Stimulated activated naive CD8-positive, alpha-beta T cell treated with anti-CD3 and anti-CD28 coated beads, Interleukin-15, Interleukin-2, amounts not matched to agents 100 ng/mL and 50 ng/mL, for 24 hours (primary cell): ENCODE results near the gene NDRG3.

Source experiments
- H3K27ac Mint-ChIP-seq: one replicate; pipeline ENCODE4 v1.8.0; 2021; ENCODE audit warnings: mild to moderate bottlenecking, mixed read lengths
- H3K27me3 Mint-ChIP-seq: one replicate; pipeline ENCODE4 v1.8.0; 2021; ENCODE audit warnings: mixed read lengths
- H3K36me3 Mint-ChIP-seq: one replicate; pipeline ENCODE4 v1.8.0; 2021; ENCODE audit warnings: low read depth, mixed read lengths
- H3K4me1 Mint-ChIP-seq: one replicate; pipeline ENCODE4 v1.8.0; 2021; ENCODE audit warnings: low read depth, mixed read lengths
- H3K4me3 Mint-ChIP-seq: one replicate; pipeline ENCODE4 v1.8.0; 2021; ENCODE audit warnings: mild to moderate bottlenecking, mixed read lengths
- H3K9me3 Mint-ChIP-seq: one replicate; pipeline ENCODE4 v1.8.0; 2021; ENCODE audit warnings: mixed read lengths

Gene NDRG3

DNA sequence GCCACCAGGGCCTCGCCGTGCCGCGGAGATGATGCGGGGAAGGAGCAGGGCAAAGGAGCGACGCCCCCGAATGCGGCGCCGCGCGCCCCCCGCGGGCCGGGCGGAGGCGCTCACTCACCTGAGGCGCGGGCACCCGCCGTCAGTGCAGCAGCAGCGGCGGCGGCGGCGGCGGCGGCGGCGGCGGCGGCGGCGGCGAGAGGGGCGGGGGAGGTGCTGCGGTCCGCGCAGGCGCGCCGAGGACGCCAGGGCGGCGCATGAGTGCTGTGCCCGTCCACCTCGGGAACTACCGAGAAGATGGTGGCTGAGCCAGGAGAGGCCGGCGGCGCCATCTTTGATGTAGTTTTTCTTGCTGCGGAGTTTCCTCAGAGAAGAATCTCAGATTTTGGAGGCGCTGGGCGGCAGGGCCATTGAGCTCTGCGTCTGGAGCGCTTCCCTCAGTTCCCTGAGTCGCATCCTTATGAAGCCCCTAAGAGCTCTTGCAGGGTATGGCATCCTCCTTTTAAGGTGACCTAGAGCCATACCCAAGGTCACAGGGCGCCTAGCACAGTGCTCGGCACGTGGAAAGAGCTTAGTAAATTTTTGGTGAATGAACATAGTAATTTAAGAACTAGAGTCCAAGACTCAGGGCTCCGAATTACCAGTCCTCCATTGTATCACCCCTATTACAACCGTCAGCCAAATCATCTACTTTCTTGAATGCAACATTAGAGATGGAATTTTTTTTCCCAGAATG, at the start of gene NDRG3:
NDRG3 (minus strand) TSS at position 164 of the 733 bp plus-strand sequence. CDS start 24,355 bp downstream, outside the sequence.
- Mint-ChIP-seq H3K4me1 (peaks cover 22% of the 10 kb centered on the region), H3K9me3 (no peaks in the 10 kb centered on the region), H3K36me3 (peaks cover 4% of the 10 kb centered on the region)

DNA sequence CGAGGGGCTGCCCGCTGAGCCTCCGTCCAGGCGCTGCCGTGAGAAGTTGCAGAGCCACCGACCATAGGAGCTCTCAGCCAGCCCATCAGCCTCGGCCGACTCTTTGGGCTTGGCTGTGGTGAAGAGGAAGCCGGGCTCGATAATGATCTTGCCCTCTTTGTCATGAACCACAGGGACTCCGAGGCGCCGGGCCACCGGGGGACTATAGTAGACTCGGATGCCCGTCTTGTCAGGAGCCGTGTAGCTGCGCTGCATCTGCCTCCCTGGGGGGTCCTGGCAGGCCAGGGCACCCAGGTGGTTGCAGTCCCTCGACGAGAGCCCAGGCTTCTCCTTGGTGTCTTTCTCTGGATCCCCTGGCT, 48.2 kb upstream of the NDRG3 start:
- Mint-ChIP-seq H3K4me1 (no peaks in the 10 kb centered on the region), H3K27me3 (no peaks in the 10 kb centered on the region), H3K36me3 (peaks cover 5% of the 10 kb centered on the region), H3K9me3 (no peaks in the 10 kb centered on the region), H3K4me3 (no peak overlapping the region), H3K27ac (no peak overlapping the region)

More for the DNA sequence above, at the start of gene NDRG3:
- H3K4me3 Mint-ChIP-seq = peak within 1 kb of the TSS; percentile 87
- H3K27ac Mint-ChIP-seq = peak within 1 kb of the TSS; percentile 91
- no peaks in the 10 kb centered on the region for H3K27me3 Mint-ChIP-seq

DNA sequence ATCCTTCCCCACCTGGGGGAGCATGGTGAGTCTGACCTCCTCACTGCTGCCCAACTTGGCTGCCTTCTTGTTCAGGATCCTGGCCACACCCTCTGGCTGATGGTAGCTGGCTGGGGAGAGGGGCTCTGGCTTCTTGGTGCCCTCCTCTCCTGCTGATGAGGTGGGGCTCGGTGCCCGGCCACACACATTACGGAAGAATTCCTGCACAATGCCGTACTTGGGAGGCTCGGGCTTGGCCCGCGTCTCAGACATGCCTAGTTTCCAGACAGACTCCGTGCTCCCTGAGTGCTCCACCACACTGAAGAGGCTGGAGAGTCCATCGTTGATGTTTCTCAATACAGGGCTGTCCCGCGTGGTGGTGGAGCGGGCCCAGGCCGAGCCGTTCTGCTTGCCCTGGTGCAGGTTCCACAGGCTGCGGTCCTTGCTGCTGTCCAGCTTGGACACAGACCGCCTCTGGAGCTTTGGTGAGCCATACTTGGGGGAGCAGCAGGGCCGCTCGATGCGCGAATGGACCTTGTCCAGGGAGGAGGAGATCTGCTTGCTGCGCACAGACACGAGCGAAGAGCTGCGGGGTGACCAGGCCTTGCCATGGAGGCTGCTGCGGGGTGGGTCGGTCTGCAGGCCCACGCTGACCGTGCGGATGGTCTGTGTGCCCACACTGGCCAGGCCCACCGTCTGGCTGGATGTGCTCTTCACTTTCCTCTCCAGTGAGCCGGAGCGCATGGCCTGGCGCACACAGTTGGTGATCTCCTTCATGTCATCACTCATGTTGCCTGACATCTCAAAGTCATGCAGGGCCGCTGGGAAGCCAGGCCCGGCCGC, 47.6 kb upstream of the NDRG3 start:
- Mint-ChIP-seq H3K9me3 (no peaks in the 10 kb centered on the region), H3K4me1 (no peaks in the 10 kb centered on the region), H3K27me3 (no peaks in the 10 kb centered on the region), H3K4me3 (no peak overlapping the region), H3K36me3 (peaks cover 5% of the 10 kb centered on the region), H3K27ac (no peak overlapping the region)

DNA sequence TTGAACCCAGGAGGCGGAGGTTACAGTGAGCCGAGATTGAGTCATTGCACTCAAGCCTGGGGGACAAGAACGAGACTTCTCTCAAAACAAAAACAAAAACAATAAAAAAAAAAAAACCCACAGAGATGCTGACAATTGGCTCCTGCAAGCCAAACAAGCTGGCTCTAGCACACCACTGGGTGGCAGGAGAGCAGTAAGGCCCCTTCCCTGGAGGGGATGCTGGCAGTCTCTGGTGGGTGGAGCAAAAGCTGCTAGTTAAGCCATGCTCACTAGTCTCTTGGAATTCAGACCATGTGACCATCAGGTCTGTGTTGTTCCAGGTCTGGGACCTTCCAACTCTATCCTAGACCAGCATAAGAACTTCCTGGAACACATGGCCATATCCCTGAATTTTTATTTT, 46.5 kb upstream of the NDRG3 start:
- Mint-ChIP-seq H3K4me1 (no peaks in the 10 kb centered on the region), H3K27ac (no peak overlapping the region), H3K4me3 (no peak overlapping the region), H3K36me3 (peaks cover 5% of the 10 kb centered on the region), H3K9me3 (no peaks in the 10 kb centered on the region), H3K27me3 (no peaks in the 10 kb centered on the region)

DNA sequence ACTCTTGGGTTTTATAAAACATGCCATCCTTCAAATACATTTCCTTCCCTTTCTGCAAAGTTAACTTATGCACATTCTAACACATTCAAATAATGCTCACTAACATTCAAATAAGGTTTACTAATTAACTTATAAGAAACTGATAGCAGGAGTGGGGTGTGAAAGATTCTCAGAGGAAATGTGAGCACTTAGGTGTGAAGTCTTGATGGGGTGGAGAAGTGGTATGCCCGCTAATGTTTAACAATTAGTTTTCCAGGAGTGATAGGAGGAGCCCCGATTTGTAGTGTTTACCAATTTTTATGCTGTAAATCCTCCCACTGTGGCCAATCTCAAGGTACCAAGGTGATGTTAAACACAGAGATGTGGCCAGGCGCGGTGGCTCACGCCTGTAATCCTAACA, 46.0 kb upstream of the NDRG3 start:
- Mint-ChIP-seq H3K9me3 (no peaks in the 10 kb centered on the region), H3K4me1 (no peaks in the 10 kb centered on the region), H3K27ac (no peak overlapping the region), H3K4me3 (no peak overlapping the region), H3K36me3 (peaks cover 5% of the 10 kb centered on the region), H3K27me3 (no peaks in the 10 kb centered on the region)

DNA sequence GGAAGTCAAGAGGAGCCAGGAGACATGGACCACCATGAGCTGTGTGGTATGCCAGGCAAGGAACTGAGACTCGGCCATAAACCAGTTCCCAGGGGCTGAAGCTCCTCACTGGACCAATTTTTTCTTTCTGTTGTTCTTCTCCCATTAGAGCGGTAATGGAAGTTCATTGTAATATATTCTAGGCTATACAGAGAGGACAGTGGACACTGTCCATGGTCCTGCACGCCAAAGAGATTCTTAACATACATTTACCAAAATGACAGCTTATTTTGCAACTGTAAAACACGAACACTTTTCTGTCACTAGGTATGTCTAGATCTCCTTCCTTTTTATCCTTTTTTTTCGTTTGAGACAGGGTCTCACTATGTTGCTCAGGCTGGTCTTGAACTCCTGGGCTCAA, 40.8 kb upstream of the NDRG3 start:
- Mint-ChIP-seq H3K27me3 (no peaks in the 10 kb centered on the region), H3K27ac (no peak overlapping the region), H3K4me1 (no peaks in the 10 kb centered on the region), H3K9me3 (no peaks in the 10 kb centered on the region), H3K36me3 (peaks cover 3% of the 10 kb centered on the region), H3K4me3 (no peak overlapping the region)

DNA sequence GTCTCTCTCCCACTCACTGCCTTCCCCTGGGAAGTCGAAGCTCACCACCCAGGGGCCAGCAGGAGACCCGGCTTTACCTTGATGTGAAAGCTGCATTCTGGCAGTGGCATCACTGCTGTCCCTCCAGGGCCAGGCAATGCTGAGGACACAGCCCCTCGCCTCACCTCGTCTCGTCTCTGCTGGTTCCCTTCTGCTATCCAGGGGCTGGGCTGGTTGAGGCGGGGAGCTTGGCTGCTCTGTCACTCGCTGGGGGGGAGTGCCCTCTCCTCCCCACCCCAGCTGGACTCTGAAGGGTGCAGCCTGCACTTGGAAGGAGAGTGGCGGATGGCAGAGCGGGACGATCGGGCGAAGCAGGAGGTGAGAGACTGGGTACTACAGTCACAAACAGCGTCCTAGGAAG, 40.4 kb upstream of the NDRG3 start:
- H3K27me3 Mint-ChIP-seq = no peaks in the 10 kb centered on the region
- H3K9me3 Mint-ChIP-seq = no peaks in the 10 kb centered on the region
- no peak overlapping the region for H3K4me3 Mint-ChIP-seq
- H3K4me1 Mint-ChIP-seq = no peaks in the 10 kb centered on the region
- no peak overlapping the region for H3K27ac Mint-ChIP-seq
- no peaks in the 10 kb centered on the region for H3K36me3 Mint-ChIP-seq

DNA sequence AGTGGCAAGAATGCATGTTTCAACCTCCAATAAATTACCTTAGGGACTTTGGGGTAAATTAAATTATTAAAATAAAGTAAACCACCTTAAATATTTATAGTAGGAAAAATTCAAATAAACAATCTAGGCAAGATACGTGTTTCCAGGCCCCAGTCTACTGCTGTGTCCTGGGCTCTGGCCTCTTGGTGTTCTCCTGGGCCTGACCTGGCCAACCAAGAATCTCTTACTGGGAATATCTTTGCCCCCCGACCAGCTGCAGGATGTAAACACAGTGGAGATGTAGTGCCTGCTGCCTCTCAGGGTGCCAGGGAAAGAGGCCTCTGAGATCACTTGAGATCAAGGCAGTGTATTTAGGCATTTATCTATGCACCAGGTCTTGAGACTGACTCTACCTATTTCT, 39.4 kb upstream of the NDRG3 start:
- H3K4me3 Mint-ChIP-seq = no peak overlapping the region
- no peaks in the 10 kb centered on the region for H3K9me3 Mint-ChIP-seq
- H3K27ac Mint-ChIP-seq = no peak overlapping the region
- H3K36me3 Mint-ChIP-seq = no peaks in the 10 kb centered on the region
- no peaks in the 10 kb centered on the region for H3K27me3 Mint-ChIP-seq
- H3K4me1 Mint-ChIP-seq = no peaks in the 10 kb centered on the region

DNA sequence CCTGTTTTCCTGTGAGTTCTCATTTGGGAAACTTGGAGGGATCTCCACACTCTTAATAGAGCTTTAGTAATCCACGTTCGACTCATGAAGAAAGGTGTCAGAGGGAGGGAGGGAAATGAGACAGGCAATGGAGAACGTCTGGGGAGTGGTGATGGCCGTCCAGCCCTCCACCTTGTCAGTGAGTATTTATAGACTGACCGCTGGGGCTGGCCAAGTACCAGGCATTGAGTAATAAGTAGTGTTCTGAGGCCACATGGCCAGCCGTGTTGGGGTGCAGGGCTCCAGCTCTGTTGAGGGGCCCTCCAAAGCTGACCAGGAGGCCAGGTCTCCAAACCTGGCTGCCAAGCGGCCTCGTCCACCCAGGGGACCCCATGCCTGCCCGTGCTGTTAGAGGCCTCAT, 39.0 kb upstream of the NDRG3 start:
- Mint-ChIP-seq H3K4me3 (no peak overlapping the region), H3K9me3 (no peaks in the 10 kb centered on the region), H3K4me1 (no peaks in the 10 kb centered on the region), H3K27me3 (no peaks in the 10 kb centered on the region), H3K27ac (no peak overlapping the region), H3K36me3 (no peaks in the 10 kb centered on the region)

DNA sequence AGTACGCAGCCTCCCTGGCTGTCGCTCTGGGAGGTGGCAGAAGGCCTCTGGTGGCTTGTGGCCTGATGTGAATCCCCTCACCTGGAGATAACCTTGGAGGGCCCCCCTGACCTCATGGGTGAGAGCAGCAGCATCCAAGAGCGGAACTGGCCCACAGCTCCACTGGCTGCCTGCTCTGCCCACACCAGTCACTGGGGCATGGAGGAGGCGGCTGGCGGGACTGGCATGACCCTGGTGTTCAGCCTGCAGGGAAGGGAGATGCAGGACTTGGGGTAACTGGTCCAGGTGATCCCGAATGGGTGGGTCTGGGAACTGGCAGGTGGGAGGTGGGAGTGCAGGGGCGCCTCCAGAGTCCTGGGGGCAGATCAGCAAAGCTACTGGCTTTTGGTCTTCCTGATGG, 38.2 kb upstream of the NDRG3 start:
- Mint-ChIP-seq H3K4me1 (no peaks in the 10 kb centered on the region), H3K27ac (no peak overlapping the region), H3K27me3 (no peaks in the 10 kb centered on the region), H3K4me3 (no peak overlapping the region), H3K36me3 (no peaks in the 10 kb centered on the region), H3K9me3 (no peaks in the 10 kb centered on the region)

DNA sequence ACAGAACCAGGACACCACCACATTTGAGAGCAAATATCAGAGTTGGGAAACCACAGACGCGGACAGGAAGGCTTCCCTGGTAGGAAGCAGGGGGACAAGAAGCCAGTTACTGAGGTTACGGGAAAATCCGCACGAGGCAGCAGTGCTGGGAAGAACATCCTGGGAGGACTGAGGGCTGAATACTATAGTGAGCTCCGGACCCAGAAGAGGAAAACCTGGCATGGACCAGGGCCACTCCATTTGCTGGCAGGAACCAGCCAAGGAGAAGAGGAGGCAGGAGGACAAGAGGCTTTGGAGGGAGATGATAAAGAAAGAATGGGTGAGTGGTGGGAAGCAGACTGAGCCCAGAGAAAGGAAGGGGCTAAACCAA, 33.8 kb upstream of the NDRG3 start:
- Mint-ChIP-seq H3K4me3 (no peak overlapping the region), H3K36me3 (no peaks in the 10 kb centered on the region), H3K4me1 (no peaks in the 10 kb centered on the region), H3K9me3 (no peaks in the 10 kb centered on the region), H3K27me3 (no peaks in the 10 kb centered on the region), H3K27ac (no peak overlapping the region)

DNA sequence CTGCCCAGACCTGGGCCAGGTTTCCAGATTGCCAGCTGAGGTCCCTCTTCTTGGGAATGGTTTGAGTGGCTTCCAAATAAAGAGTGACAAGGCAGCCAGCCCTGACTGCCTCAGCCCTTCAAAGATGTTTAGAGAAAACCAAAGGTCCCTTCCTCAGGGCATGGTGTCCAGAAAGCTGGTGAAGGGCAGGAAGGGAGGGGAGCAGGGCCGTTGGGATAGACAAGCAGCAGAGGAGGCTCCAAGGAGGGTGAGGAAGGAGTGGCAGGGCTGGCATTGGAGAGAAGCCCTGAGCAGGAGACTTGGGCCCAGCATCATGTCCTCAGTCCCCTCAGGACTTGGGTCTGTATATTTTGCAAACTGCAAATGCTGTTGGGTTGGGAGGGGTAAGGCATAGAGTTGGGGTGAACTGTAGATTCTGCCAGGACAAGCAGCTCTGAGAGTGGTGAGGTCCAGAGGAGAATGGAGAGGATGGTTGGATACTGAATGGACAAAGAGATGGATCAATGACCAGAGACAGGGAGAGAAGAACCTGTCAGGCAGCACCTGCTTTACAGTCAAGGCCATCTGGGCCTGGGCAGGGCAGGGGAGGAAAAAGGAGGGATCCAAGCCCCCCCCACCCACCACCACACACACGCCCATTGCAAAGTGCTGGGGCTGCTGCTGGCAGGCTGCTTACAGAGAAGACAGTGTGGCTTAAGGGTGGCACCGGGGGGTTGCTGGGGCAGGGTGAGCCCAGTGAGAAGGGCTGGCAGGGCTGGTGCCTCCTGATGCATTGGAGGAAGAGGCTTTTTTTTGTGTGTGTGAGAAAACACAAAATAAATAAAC, 33.2 kb upstream of the NDRG3 start:
- no peaks in the 10 kb centered on the region for H3K27me3 Mint-ChIP-seq
- H3K4me3 Mint-ChIP-seq = no peak overlapping the region
- H3K9me3 Mint-ChIP-seq = no peaks in the 10 kb centered on the region
- no peaks in the 10 kb centered on the region for H3K36me3 Mint-ChIP-seq
- no peak overlapping the region for H3K27ac Mint-ChIP-seq
- H3K4me1 Mint-ChIP-seq = peaks cover 2% of the 10 kb centered on the region

DNA sequence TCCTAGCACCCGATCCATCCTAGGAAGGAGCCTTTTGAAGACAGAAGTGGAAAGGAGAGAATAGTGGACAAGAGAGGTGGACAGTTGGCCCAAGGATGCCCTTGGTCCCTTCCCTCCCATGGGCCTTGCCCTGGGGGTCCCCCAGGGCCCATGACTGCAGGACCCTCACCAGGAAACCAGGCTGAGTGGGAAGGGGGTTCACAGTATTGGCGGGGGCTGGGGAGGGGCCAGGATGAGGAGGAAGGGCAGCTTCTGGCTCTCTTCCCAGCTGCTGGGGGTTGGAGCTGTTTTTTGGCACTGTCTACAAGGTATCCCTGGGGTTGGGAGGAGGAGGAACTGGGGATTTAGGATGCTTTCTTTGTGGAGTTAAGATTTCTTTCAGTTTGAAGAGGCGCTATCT, 31.7 kb upstream of the NDRG3 start:
- Mint-ChIP-seq H3K27me3 (no peaks in the 10 kb centered on the region), H3K4me1 (peaks cover 13% of the 10 kb centered on the region), H3K9me3 (no peaks in the 10 kb centered on the region), H3K4me3 (no peak overlapping the region), H3K27ac (no peak overlapping the region), H3K36me3 (peaks cover 4% of the 10 kb centered on the region)

DNA sequence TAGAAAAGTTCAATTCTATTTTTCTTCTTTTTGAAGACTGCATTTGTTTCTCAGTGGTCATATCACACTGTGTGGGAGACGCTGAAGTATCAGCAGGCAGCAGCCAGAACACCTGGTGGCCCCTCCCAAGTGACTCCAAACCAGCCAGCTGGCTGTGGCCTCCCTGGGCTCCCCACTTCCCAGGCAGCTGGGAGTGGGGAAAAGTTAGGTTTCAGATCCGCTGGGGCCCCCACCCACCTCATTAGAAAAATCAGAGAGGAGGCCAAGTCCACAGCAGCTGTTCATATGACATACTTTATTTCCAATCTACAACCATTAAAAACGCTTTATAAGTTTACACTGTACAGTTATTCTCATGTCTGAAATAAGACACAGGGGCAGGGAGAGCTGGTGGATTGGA, 31.3 kb upstream of the NDRG3 start:
- H3K4me3 Mint-ChIP-seq = no peak overlapping the region
- H3K27ac Mint-ChIP-seq = no peak overlapping the region
- H3K9me3 Mint-ChIP-seq = no peaks in the 10 kb centered on the region
- H3K27me3 Mint-ChIP-seq = no peaks in the 10 kb centered on the region
- peaks cover 4% of the 10 kb centered on the region for H3K36me3 Mint-ChIP-seq
- H3K4me1 Mint-ChIP-seq = peaks cover 17% of the 10 kb centered on the region

DNA sequence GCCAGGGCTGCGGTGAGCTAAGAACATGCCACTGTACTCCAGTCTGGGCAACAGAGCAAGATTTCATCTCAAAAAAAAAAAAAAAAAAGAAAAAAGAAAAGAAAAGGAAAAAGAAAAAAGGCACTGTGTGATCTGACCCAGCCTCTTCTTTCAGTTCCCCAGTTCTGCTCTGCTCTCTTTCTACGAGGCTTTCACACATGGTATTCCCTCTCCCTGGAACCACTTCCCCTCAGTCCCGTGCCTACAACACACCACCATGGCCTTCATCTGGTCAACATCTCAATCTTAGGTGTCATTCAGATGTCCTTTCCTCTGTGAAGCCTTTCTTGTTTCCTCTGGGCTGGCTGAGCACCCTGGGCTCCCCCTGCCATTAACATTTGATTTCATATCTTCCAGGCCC, 29.9 kb upstream of the NDRG3 start:
- Mint-ChIP-seq H3K27me3 (no peaks in the 10 kb centered on the region), H3K36me3 (peaks cover 8% of the 10 kb centered on the region), H3K4me3 (no peak overlapping the region), H3K27ac (no peak overlapping the region), H3K4me1 (peaks cover 20% of the 10 kb centered on the region), H3K9me3 (no peaks in the 10 kb centered on the region)
